Kidney (tissue), 14 donors: ENCODE measurements around the gene FDXR. TPM values are rescaled to one million over a fixed set of nuclear protein-coding genes. Genes with fewer than 3 reads are reported as not detected.
A peak's percentile ranks its signal among the peaks of the same experiment; 100 is the strongest.

Experiments
- DNase-seq, 5 donors: peaks; one replicate each; pipeline ENCODE4 v3.0.0-alpha.2; 2013 to 2020
- FAIRE-seq: peaks from 2 replicates; lab custom pipeline; 2012; peaks lifted over from hg19 to GRCh38; lab: Jason Lieb, UNC
- H3K27ac ChIP-seq, 2 donors: one replicate each; pipeline ENCODE4 v1.7.0; 2013; ENCODE audit warnings: low read depth in 2 of 2, low read length in 2 of 2, inconsistent platforms in 1 of 2
- H3K27me3 ChIP-seq: one replicate; pipeline ENCODE4 v1.7.1; 2013; ENCODE audit warnings: low read length, inconsistent platforms; ENCODE audit not compliant: control insufficient read depth, insufficient read depth
- H3K36me3 ChIP-seq, 3 donors: one replicate each; pipeline versions ENCODE4 v1.7.0 to v1.7.1; 2013; ENCODE audit warnings: low read length in 3 of 3, control low read depth in 1 of 3, inconsistent platforms in 1 of 3; ENCODE audit not compliant: insufficient read depth in 3 of 3, control insufficient read depth in 2 of 3
- H3K4me1 ChIP-seq, 3 donors: one replicate each; pipeline versions ENCODE4 v1.7.0 to v1.7.1; 2013; ENCODE audit warnings: low read length in 3 of 3, inconsistent platforms in 1 of 3, low read depth in 1 of 3; ENCODE audit not compliant: control insufficient read depth in 2 of 3, insufficient read depth in 2 of 3
- H3K4me3 ChIP-seq, 3 donors: one replicate each; pipeline versions ENCODE4 v1.7.0 to v1.8.1; 2013; ENCODE audit warnings: low read length in 3 of 3, control low read depth in 1 of 3, inconsistent platforms in 1 of 3
- H3K9ac ChIP-seq, 3 donors: one replicate each; pipeline versions ENCODE4 v1.7.0 to v1.7.1; 2013; ENCODE audit warnings: low read length in 3 of 3, control low read depth in 1 of 3, inconsistent platforms in 1 of 3
- H3K9me3 ChIP-seq, 3 donors: one replicate each; pipeline versions ENCODE4 v1.7.0 to v1.7.1; 2013; ENCODE audit warnings: low read length in 3 of 3, control low read depth in 1 of 3, inconsistent platforms in 1 of 3; ENCODE audit not compliant: control insufficient read depth in 2 of 3, insufficient read depth in 1 of 3
- intact Hi-C: fragments of 100-400 bp; cut with DNase I; formaldehyde crosslinking; loops from one replicate; pipeline ENCODE4 v1.11.1; 2022
- polyA plus RNA-seq: library from polyadenylated mRNA; stranded (reverse); fragments of 350-450 nt; fragmentation: Illumina TruSeq; extraction: RNeasy Lipid Tissue Mini Kit (QIAGEN cat#74804); gene quantifications from one replicate; pipeline ENCODE4 v1.2.3, GENCODE V29; 2014; ENCODE audit warnings: low read depth, low replicate concordance; ENCODE audit not compliant: insufficient read depth
- total RNA-seq: library from RNA; stranded (reverse); fragmentation: NEBNext Ultra II Directional; extraction: Animal tissue kit (Norgen Biotek cat#: 25700); gene quantifications from one replicate; pipeline ENCODE4 v1.2.1, GENCODE V29; 2021
- TF ChIP-seq, protein P1 (sequence below): IDR thresholded peaks from 3 replicates; pipeline ENCODE4 v1.5.1; 2012; ENCODE audit warnings: mild to moderate bottlenecking, moderate library complexity, borderline replicate concordance; ENCODE audit not compliant: insufficient read depth; ENCODE audit errors: extremely low read depth
- donor health status: control.
- donor health status: control.
- donor health status: control.
- donor health status: control.
- donor health status: control.
- donor health status: DM: yes; HTN: yes; CAD: no.
- donor health status: Normal renal cell carcinoma (clear cell type).

Gene FDXR
- total and polyA plus RNA-seq, 2 donors from 2014 or later: 9.0 to 15.2 TPM

DNA sequence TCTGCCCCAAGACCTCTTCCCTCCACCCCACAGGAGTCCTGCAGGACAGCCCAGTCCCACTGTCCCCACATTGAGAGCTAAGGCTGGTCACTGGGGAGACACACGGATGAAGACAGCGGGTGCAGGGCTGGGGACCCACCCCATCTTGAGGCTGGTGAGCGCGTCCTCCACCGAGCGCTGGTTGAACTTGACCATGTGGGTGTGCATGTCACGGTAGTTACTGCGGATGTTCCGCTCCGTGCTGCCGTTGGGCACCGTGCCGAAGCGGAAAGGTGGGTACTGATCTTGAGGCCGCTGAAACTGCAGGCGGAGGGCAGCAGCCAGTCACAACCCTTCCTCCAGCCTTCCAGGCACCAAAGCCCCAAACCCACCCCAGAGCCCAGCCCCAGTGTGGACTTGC, 26.2 kb downstream of the FDXR start:
- Histone ChIP-seq H3K27ac (no peak overlapping the region), H3K27me3 (peaks cover 5% of the 10 kb centered on the region), H3K9ac (no peak overlapping the region), H3K36me3 (no peaks in the 10 kb centered on the region), H3K4me3 (no peak overlapping the region), H3K9me3 (no peaks in the 10 kb centered on the region), H3K4me1 (peaks cover 0 to 4% (median 0%) of the 10 kb centered on the region in 3 donors)
- DNase-seq (no peak), FAIRE-seq (no peak)
- intact Hi-C loops: no loop called here
- TF ChIP-seq, protein P1, sequence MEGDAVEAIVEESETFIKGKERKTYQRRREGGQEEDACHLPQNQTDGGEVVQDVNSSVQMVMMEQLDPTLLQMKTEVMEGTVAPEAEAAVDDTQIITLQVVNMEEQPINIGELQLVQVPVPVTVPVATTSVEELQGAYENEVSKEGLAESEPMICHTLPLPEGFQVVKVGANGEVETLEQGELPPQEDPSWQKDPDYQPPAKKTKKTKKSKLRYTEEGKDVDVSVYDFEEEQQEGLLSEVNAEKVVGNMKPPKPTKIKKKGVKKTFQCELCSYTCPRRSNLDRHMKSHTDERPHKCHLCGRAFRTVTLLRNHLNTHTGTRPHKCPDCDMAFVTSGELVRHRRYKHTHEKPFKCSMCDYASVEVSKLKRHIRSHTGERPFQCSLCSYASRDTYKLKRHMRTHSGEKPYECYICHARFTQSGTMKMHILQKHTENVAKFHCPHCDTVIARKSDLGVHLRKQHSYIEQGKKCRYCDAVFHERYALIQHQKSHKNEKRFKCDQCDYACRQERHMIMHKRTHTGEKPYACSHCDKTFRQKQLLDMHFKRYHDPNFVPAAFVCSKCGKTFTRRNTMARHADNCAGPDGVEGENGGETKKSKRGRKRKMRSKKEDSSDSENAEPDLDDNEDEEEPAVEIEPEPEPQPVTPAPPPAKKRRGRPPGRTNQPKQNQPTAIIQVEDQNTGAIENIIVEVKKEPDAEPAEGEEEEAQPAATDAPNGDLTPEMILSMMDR: no peak

- Histone ChIP-seq H3K9me3 (no peaks in the 10 kb centered on the region), H3K9ac (no peak overlapping the region), H3K27me3 (no peaks in the 10 kb centered on the region), H3K27ac (no peak overlapping the region), H3K36me3 (no peaks in the 10 kb centered on the region), H3K4me1 (peaks cover 0 to 10% (median 0%) of the 10 kb centered on the region in 3 donors), H3K4me3 (no peak overlapping the region)
- TF ChIP-seq, protein P1: no peak
- peak in 1 of 5 donors; percentile 71 for DNase-seq
- intact Hi-C loops: no loop called here
- no peak for FAIRE-seq
These were observed 29.5 kb downstream of the FDXR start for GRCh38 chr17:74843352-74843627.

- DNase-seq (peak; percentile 77 to 91 (median 84)), FAIRE-seq (no peak)
- TF ChIP-seq, protein P1: peak; percentile 33
- peaks cover 0 to 10% (median 0%) of the 10 kb centered on the region in 3 donors for H3K4me1 ChIP-seq
- H3K9ac ChIP-seq: no peak overlapping the region
- H3K9me3 ChIP-seq: no peaks in the 10 kb centered on the region
- intact Hi-C loops: no loop called here
- H3K36me3 ChIP-seq: no peaks in the 10 kb centered on the region
- H3K27me3 ChIP-seq: no peaks in the 10 kb centered on the region
- H3K27ac ChIP-seq: no peak overlapping the region
- H3K4me3 ChIP-seq: no peak overlapping the region
These were observed 30.0 kb downstream of the FDXR start for GRCh38 chr17:74842599-74843351.
